ENCODE results near the gene ALDH1L1.

- TF ChIP-seq ZNF274 (IDR thresholded peaks at IDR 0.05; ENCODE audit: low read depth, low read length) (no peak), YY1 (IDR thresholded peaks at IDR 0.05; ENCODE audit: insufficient read depth, insufficient read length) (no peak), SUZ12 (IDR thresholded peaks at IDR 0.05; ENCODE audit: extremely low read depth, insufficient read depth, insufficient read length) (no peak)
Observed at GRCh38 chr3:126056088-126056487, 124.3 kb downstream of the ALDH1L1 start.
